ENCODE results near the gene SFTPB. TPM values are rescaled to one million over a fixed set of nuclear protein-coding genes. Genes with fewer than 3 reads are reported as not detected.

The SFTPB gene
- total RNA-seq, 1 donor from 2014 or later, result not detected

- Mint-ChIP-seq H3K27ac (peak overlapping the region; percentile 96), H3K27me3 (ENCODE audit: insufficient read depth, low read depth) (peaks cover 10% of the 10 kb centered on the region)
- H3K4me3 ChIP-seq, result no peak overlapping the region
Observed at GRCh38 chr2:85665264-85665937, 2.6 kb downstream of the SFTPB start.

GRCh38 chr2:85663594-85664565, 4.1 kb downstream of the SFTPB start:
- no peaks in the 10 kb centered on the region for H3K27me3 ChIP-seq
- no peak overlapping the region for H3K4me3 ChIP-seq
- Mint-ChIP-seq H3K4me1 (peaks cover 5% of the 10 kb centered on the region), H3K9me3 (no peaks in the 10 kb centered on the region), H3K4me3 (no peak overlapping the region), H3K27ac (peak overlapping the region; percentile 63), H3K27me3 (ENCODE audit: insufficient read depth, low read depth) (peaks cover 10% of the 10 kb centered on the region), H3K36me3 (peaks cover 2% of the 10 kb centered on the region)
- no peak for TF ChIP-seq EZH2phosphoT487 (IDR thresholded peaks at IDR 0.05)
- TF ChIP-seq EZH2 (IDR thresholded peaks at IDR 0.05), result no peak
- no peak for TF ChIP-seq CTCF (IDR thresholded peaks at IDR 0.05)
- H3K4me1 ChIP-seq, result no peaks in the 10 kb centered on the region
- H3F3A ChIP-seq (ENCODE audit: low read depth), result no peaks in the 10 kb centered on the region
- no peaks in the 10 kb centered on the region for H4K20me1 ChIP-seq (ENCODE audit: low read depth)
- no peak overlapping the region for H3K9ac ChIP-seq
- H3K9me3 ChIP-seq (ENCODE audit: low read depth), result no peaks in the 10 kb centered on the region
- H2AFZ ChIP-seq (replicated peaks), result no peak overlapping the region
- no peak overlapping the region for H3K4me2 ChIP-seq
- H3K27ac ChIP-seq, result no peak overlapping the region
- no peaks in the 10 kb centered on the region for H3K36me3 ChIP-seq
- no peaks in the 10 kb centered on the region for H3K79me2 ChIP-seq (ENCODE audit: low read depth)
- DNase-seq (ENCODE audit: low spot score), result no peak

More at GRCh38 chr2:85665264-85665937, 2.6 kb downstream of the SFTPB start:
- no peak overlapping the region for H3K9ac ChIP-seq
- DNase-seq (ENCODE audit: low spot score), result no peak
- H3K27me3 ChIP-seq, result no peaks in the 10 kb centered on the region
- H2AFZ ChIP-seq (replicated peaks), result no peak overlapping the region
- Mint-ChIP-seq H3K36me3 (no peaks in the 10 kb centered on the region), H3K9me3 (no peaks in the 10 kb centered on the region), H3K4me1 (peaks cover 6% of the 10 kb centered on the region), H3K4me3 (no peak overlapping the region)
- H3K79me2 ChIP-seq (ENCODE audit: low read depth), result no peaks in the 10 kb centered on the region
- no peak overlapping the region for H3K4me2 ChIP-seq
- no peaks in the 10 kb centered on the region for H3K9me3 ChIP-seq (ENCODE audit: low read depth)
- H4K20me1 ChIP-seq (ENCODE audit: low read depth), result no peaks in the 10 kb centered on the region
- no peaks in the 10 kb centered on the region for H3K36me3 ChIP-seq
- H3K4me1 ChIP-seq, result no peaks in the 10 kb centered on the region
- TF ChIP-seq EZH2 (IDR thresholded peaks at IDR 0.05), result no peak
- TF ChIP-seq CTCF (IDR thresholded peaks at IDR 0.05), result no peak
- TF ChIP-seq EZH2phosphoT487 (IDR thresholded peaks at IDR 0.05), result no peak
- H3K27ac ChIP-seq, result no peak overlapping the region
- no peaks in the 10 kb centered on the region for H3F3A ChIP-seq (ENCODE audit: low read depth)

- H3K9me3 Mint-ChIP-seq, result no peaks in the 10 kb centered on the region
- TF ChIP-seq CTCF (IDR thresholded peaks at IDR 0.05), result no peak
- TF ChIP-seq EZH2phosphoT487 (IDR thresholded peaks at IDR 0.05), result no peak
- TF ChIP-seq EZH2 (IDR thresholded peaks at IDR 0.05), result no peak
- no peak overlapping the region for H3K4me3 Mint-ChIP-seq
- H3K4me1 ChIP-seq, result no peaks in the 10 kb centered on the region
- no peak overlapping the region for H3K4me2 ChIP-seq
- H3K4me1 Mint-ChIP-seq, result no peaks in the 10 kb centered on the region
- peaks cover 10% of the 10 kb centered on the region for H3K27me3 Mint-ChIP-seq (ENCODE audit: insufficient read depth, low read depth)
- H3K36me3 ChIP-seq, result no peaks in the 10 kb centered on the region
- H3K79me2 ChIP-seq (ENCODE audit: low read depth), result no peaks in the 10 kb centered on the region
- DNase-seq (ENCODE audit: low spot score), result no peak
- H3F3A ChIP-seq (ENCODE audit: low read depth), result no peaks in the 10 kb centered on the region
- no peak overlapping the region for H3K9ac ChIP-seq
- no peak overlapping the region for H3K4me3 ChIP-seq
- H4K20me1 ChIP-seq (ENCODE audit: low read depth), result no peaks in the 10 kb centered on the region
- peaks cover 4% of the 10 kb centered on the region for H3K36me3 Mint-ChIP-seq
- no peaks in the 10 kb centered on the region for H3K9me3 ChIP-seq (ENCODE audit: low read depth)
- no peaks in the 10 kb centered on the region for H3K27me3 ChIP-seq
- H3K27ac Mint-ChIP-seq, result peak overlapping the region; percentile 63
- no peak overlapping the region for H2AFZ ChIP-seq (replicated peaks)
- H3K27ac ChIP-seq, result no peak overlapping the region
Observed at GRCh38 chr2:85662899-85663593, 5.0 kb downstream of the SFTPB start.
